Bronchial epithelial cell (primary cell): ENCODE data around the gene C2. TPM values are rescaled to one million over a fixed set of nuclear protein-coding genes. Genes with fewer than 3 reads are reported as not detected.

Experiments
- DNase-seq: peaks from one replicate; pipeline ENCODE4 v3.0.0-alpha.2; 2010; ENCODE audit warnings: low read depth
- FAIRE-seq: peaks from 2 replicates; lab custom pipeline; 2011; peaks lifted over from hg19 to GRCh38; lab: Jason Lieb, UNC
- H3K27me3 ChIP-seq: 2 replicates; pipeline ENCODE4 v1.5.1; 2011; ENCODE audit warnings: low read length; ENCODE audit not compliant: control insufficient read depth, insufficient read depth
- H3K36me3 ChIP-seq: 2 replicates; pipeline ENCODE4 v1.5.1; 2011; ENCODE audit warnings: low read length; ENCODE audit not compliant: control insufficient read depth, insufficient read depth
- H3K4me3 ChIP-seq: 2 replicates; pipeline ENCODE4 v1.5.1; 2011; ENCODE audit warnings: mild to moderate bottlenecking, low read depth, low read length, control low read depth
- CTCF ChIP-seq: IDR thresholded peaks from 2 replicates; pipeline ENCODE4 v1.5.1; 2011; ENCODE audit warnings: mild to moderate bottlenecking, moderate library complexity, low read length, control low read depth, inconsistent platforms; ENCODE audit not compliant: insufficient read depth, severe bottlenecking
- total RNA-seq: library from RNA; depleted of rRNA; stranded (reverse); fragments of >200 nt; gene quantifications from 2 replicates; pipeline ENCODE4 v1.2.1, GENCODE V29; 2014

Gene C2
- total RNA-seq, 1 donor from 2014 or later = 0.53 TPM

- DNase-seq (no peak), FAIRE-seq (no peak)
- Histone ChIP-seq H3K27me3 (no peaks in the 10 kb centered on the region), H3K36me3 (peaks cover 24% of the 10 kb centered on the region), H3K4me3 (no peak overlapping the region)
- no peak for TF ChIP-seq CTCF
These were observed 46.9 kb upstream of the C2 start for GRCh38 chr6:31880616-31881015.

GRCh38 chr6:31881136-31881859 is 46.2 kb upstream of the C2 start:
- Histone ChIP-seq H3K4me3 (no peak overlapping the region), H3K36me3 (peaks cover 24% of the 10 kb centered on the region), H3K27me3 (no peaks in the 10 kb centered on the region)
- FAIRE-seq (no peak), DNase-seq (no peak)
- no peak for TF ChIP-seq CTCF

- Histone ChIP-seq H3K4me3 (no peak overlapping the region), H3K27me3 (no peaks in the 10 kb centered on the region), H3K36me3 (peaks cover 34% of the 10 kb centered on the region)
- FAIRE-seq (no peak), DNase-seq (no peak)
- TF ChIP-seq CTCF = no peak
These were observed 45.2 kb upstream of the C2 start for GRCh38 chr6:31882344-31882743.

GRCh38 chr6:31883676-31884075 is 43.8 kb upstream of the C2 start:
- FAIRE-seq = no peak
- no peak for TF ChIP-seq CTCF
- H3K4me3 ChIP-seq = no peak overlapping the region
- no peak for DNase-seq
- no peaks in the 10 kb centered on the region for H3K27me3 ChIP-seq
- peaks cover 40% of the 10 kb centered on the region for H3K36me3 ChIP-seq

GRCh38 chr6:31884528-31885035 is 42.9 kb upstream of the C2 start:
- DNase-seq = no peak
- Histone ChIP-seq H3K27me3 (no peaks in the 10 kb centered on the region), H3K4me3 (no peak overlapping the region), H3K36me3 (peaks cover 42% of the 10 kb centered on the region)
- no peak for TF ChIP-seq CTCF
- FAIRE-seq = no peak
